IMR-90 (cell line): ENCODE measurements around the gene COL25A1. TPM values are rescaled to one million over a fixed set of nuclear protein-coding genes. Genes with fewer than 3 reads are reported as not detected.

Source experiments
- ATAC-seq: fragments of 200-7000 bp; cut with Tn5 transposase; 2 replicates; pipeline ENCODE4 v1.9.1; 2020; ENCODE audit warnings: low read depth, mild to moderate bottlenecking, moderate library complexity
- BruUV-seq: library from RNA; stranded (reverse); fragments of 400-500 nt; replicated peaks from 2 replicates; lab custom pipeline; 2021; lab: Mats Ljungman, UMichigan
- CTCF ChIA-PET: fragments of 300-600 bp; formaldehyde crosslinking; extraction: SDS; loops from one replicate; lab custom pipeline; 2021; ENCODE audit warnings: antibody characterized with exemption; lab: Yijun Ruan, JAX
- POLR2A ChIA-PET: fragments of 300-600 bp; sonication (Branson Sonifier 250); formaldehyde crosslinking; loops from one replicate; lab custom pipeline; 2022; ENCODE audit warnings: antibody characterized with exemption; ENCODE audit not compliant: unreplicated experiment; lab: Charles Lee
- DNase-seq: peaks from one replicate; pipeline ENCODE4 v3.0.0; 2013
- H2AFZ ChIP-seq: replicated peaks from 2 replicates; pipeline ENCODE3; 2013; ENCODE audit warnings: low read length, mild to moderate bottlenecking; ENCODE audit not compliant: poor library complexity
- H2AK5ac ChIP-seq: 2 replicates; pipeline ENCODE4 v1.6.1; 2013; ENCODE audit warnings: low read depth, low read length, inconsistent platforms
- H2AK9ac ChIP-seq: replicated peaks from 2 replicates; pipeline ENCODE3; 2013; ENCODE audit warnings: mild to moderate bottlenecking, low read depth, low read length, moderate library complexity; ENCODE audit not compliant: poor library complexity
- H2BK120ac ChIP-seq: 2 replicates; pipeline ENCODE4 v1.6.1; 2013; ENCODE audit warnings: low read depth, low read length, inconsistent platforms
- H2BK15ac ChIP-seq: 3 replicates; pipeline ENCODE4 v1.6.1; 2013; ENCODE audit warnings: low read depth, low read length, inconsistent platforms
- H2BK20ac ChIP-seq: 2 replicates; pipeline ENCODE4 v1.6.1; 2013; ENCODE audit warnings: low read depth, mild to moderate bottlenecking, inconsistent platforms, low read length, moderate library complexity
- H2BK5ac ChIP-seq: 2 replicates; pipeline ENCODE4 v1.6.1; 2013; ENCODE audit warnings: mild to moderate bottlenecking, low read depth, low read length, inconsistent platforms; ENCODE audit not compliant: poor library complexity, severe bottlenecking
- H3K14ac ChIP-seq: replicated peaks from 2 replicates; pipeline ENCODE4 v1.6.1; 2013; ENCODE audit warnings: low read depth, low read length, inconsistent platforms
- H3K18ac ChIP-seq: 2 replicates; pipeline ENCODE4 v1.6.1; 2013; ENCODE audit warnings: low read depth, low read length, control low read depth
- H3K23ac ChIP-seq: 2 replicates; pipeline ENCODE4 v1.6.1; 2013; ENCODE audit warnings: low read depth, low read length, inconsistent platforms
- H3K27ac ChIP-seq: 2 replicates; pipeline ENCODE4 v1.5.1; 2013; ENCODE audit warnings: mild to moderate bottlenecking, control low read depth, low read length; ENCODE audit not compliant: insufficient read depth
- H3K27me3 ChIP-seq: 2 replicates; pipeline ENCODE4 v1.6.1; 2013; ENCODE audit warnings: low read length; ENCODE audit not compliant: control insufficient read depth, insufficient read depth
- H3K36me3 ChIP-seq: 2 replicates; pipeline ENCODE4 v1.6.1; 2013; ENCODE audit warnings: low read length, mixed read lengths; ENCODE audit not compliant: control insufficient read depth, insufficient read depth
- H3K4ac ChIP-seq: 2 replicates; pipeline ENCODE4 v1.6.1; 2013; ENCODE audit warnings: low read depth, low read length, inconsistent platforms
- H3K4me1 ChIP-seq: 2 replicates; pipeline ENCODE4 v1.6.1; 2013; ENCODE audit warnings: low read length, mixed read lengths; ENCODE audit not compliant: control insufficient read depth, insufficient read depth
- H3K4me2 ChIP-seq: 2 replicates; pipeline ENCODE4 v1.6.1; 2013; ENCODE audit warnings: low read depth, mild to moderate bottlenecking, control low read depth, low read length, moderate library complexity
- H3K4me3 ChIP-seq: 2 replicates; pipeline ENCODE4 v1.5.1; 2013; ENCODE audit warnings: low read depth, mild to moderate bottlenecking, control low read depth, low read length, moderate library complexity; ENCODE audit not compliant: insufficient read depth
- H3K56ac ChIP-seq: 2 replicates; pipeline ENCODE4 v1.6.1; 2013; ENCODE audit warnings: low read length, inconsistent platforms; ENCODE audit not compliant: insufficient read depth; ENCODE audit errors: extremely low read depth
- H3K79me1 ChIP-seq, 2 experiments: 2 replicates each; pipeline ENCODE4 v1.6.1; 2013; ENCODE audit warnings: low read length in 2 of 2, inconsistent platforms in 1 of 2, low read depth in 1 of 2
- H3K9ac ChIP-seq: 2 replicates; pipeline ENCODE4 v1.6.1; 2013; ENCODE audit warnings: low read depth, low read length, control low read depth
- H3K9me1 ChIP-seq: 2 replicates; pipeline ENCODE4 v1.6.1; 2013; ENCODE audit warnings: low read length, inconsistent platforms; ENCODE audit not compliant: insufficient read depth
- H3K9me3 ChIP-seq: 2 replicates; pipeline ENCODE4 v1.6.1; 2013; ENCODE audit warnings: low read length; ENCODE audit not compliant: control insufficient read depth, insufficient read depth
- H4K20me1 ChIP-seq: 2 replicates; pipeline ENCODE4 v1.6.1; 2013; ENCODE audit warnings: low read length, inconsistent platforms; ENCODE audit not compliant: insufficient read depth
- H4K5ac ChIP-seq: 2 replicates; pipeline ENCODE4 v1.6.1; 2013; ENCODE audit warnings: mild to moderate bottlenecking, low read depth, low read length, control low read depth
- H4K8ac ChIP-seq, 2 experiments: 2 replicates each; pipeline ENCODE4 v1.6.1; 2013; ENCODE audit warnings: low read depth in 2 of 2, low read length in 2 of 2, control low read depth in 1 of 2, inconsistent platforms in 1 of 2
- H4K91ac ChIP-seq: 2 replicates; pipeline ENCODE4 v1.6.1; 2013; ENCODE audit warnings: low read depth, low read length, inconsistent platforms; ENCODE audit not compliant: insufficient read depth
- BHLHE40 ChIP-seq: fragments of 150-350 bp; IDR thresholded peaks from 2 replicates; pipeline ENCODE4 v1.6.1; 2016; ENCODE audit warnings: mild to moderate bottlenecking, low read depth, low read length
- CEBPB ChIP-seq: IDR thresholded peaks from 2 replicates; pipeline ENCODE4 v1.6.1; 2012; ENCODE audit warnings: low read depth, low read length, improper control_type of control experiment
- CHD1 ChIP-seq: IDR thresholded peaks from 2 replicates; pipeline ENCODE4 v1.6.1; 2012; ENCODE audit warnings: low read depth, low read length, improper control_type of control experiment
- FOS ChIP-seq: fragments of 150-350 bp; IDR thresholded peaks from 2 replicates; pipeline ENCODE4 v1.6.1; 2016; ENCODE audit warnings: low read depth, low read length
- MAZ ChIP-seq: IDR thresholded peaks from 2 replicates; pipeline ENCODE4 v1.6.1; 2012; ENCODE audit warnings: low read depth, mild to moderate bottlenecking, low read length, improper control_type of control experiment, moderate library complexity, borderline replicate concordance
- NFE2L2 ChIP-seq: fragments of 150-350 bp; IDR thresholded peaks from 2 replicates; pipeline ENCODE4 v1.6.1; 2016; ENCODE audit warnings: low read depth, mild to moderate bottlenecking, low read length
- RAD21 ChIP-seq: IDR thresholded peaks from 2 replicates; pipeline ENCODE4 v1.6.1; 2012; ENCODE audit warnings: low read length, improper control_type of control experiment
- RFX5 ChIP-seq: IDR thresholded peaks from 2 replicates; pipeline ENCODE4 v1.8.0; 2012; ENCODE audit warnings: low read depth, mild to moderate bottlenecking, low read length, moderate library complexity
- USF2 ChIP-seq: fragments of 150-350 bp; IDR thresholded peaks from 2 replicates; pipeline ENCODE4 v1.6.1; 2017; ENCODE audit warnings: mild to moderate bottlenecking, antibody characterized with exemption, low read length, low read depth
- WGBS, 2 experiments: methylation state at CpG; one replicate each; pipeline versions ENCODE4 v1.1.5 to v1.1.7; 2013; ENCODE audit warnings: missing lambda C conversion rate in 2 of 2; ENCODE audit not compliant: insufficient read length in 1 of 2; ENCODE audit errors: extremely low coverage in 2 of 2; 5-methylcytosine and 5-hydroxymethylcytosine counted together
- dilution Hi-C: fragments of 300-500 bp; cut with HindIII; formaldehyde crosslinking; loops from one replicate; pipeline ENCODE4 v1.14.3; 2018; ENCODE audit warnings: low sequenced_read_pairs; ENCODE audit not compliant: unreplicated experiment
- in situ Hi-C: fragments of 300-500 bp; cut with MboI; formaldehyde crosslinking; loops from 3 replicates; pipeline ENCODE4 v1.14.3; 2019; ENCODE audit warnings: low sequenced_read_pairs, inconsistent platforms, mixed read lengths
- intact Hi-C: fragments of 100-400 bp; cut with micrococcal nuclease; formaldehyde crosslinking; loops from 2 replicates; pipeline ENCODE4 v1.10.0; 2022
- polyA plus RNA-seq, 3 experiments: library from polyadenylated mRNA; depleted of rRNA; stranded (reverse); fragments of >200 nt; gene quantifications; 2 replicates each; pipeline ENCODE4 v1.2.3, GENCODE V29; 2012; ENCODE audit warnings: low replicate concordance in 1 of 3
- total RNA-seq: library from RNA; depleted of rRNA; stranded (reverse); fragments of >200 nt; gene quantifications from 2 replicates; pipeline ENCODE4 v1.2.3, GENCODE V29; 2012

Gene COL25A1
- total and polyA plus RNA-seq, 2 of the 4 experiments (the other 2 are of a cell fraction), result under 0.01 to 0.05 TPM

- Histone ChIP-seq H2AK9ac (no peak overlapping the region), H4K20me1 (no peaks in the 10 kb centered on the region), H3K56ac (no peak overlapping the region), H2BK15ac (no peak overlapping the region), H3K9me1 (no peaks in the 10 kb centered on the region), H2BK20ac (no peak overlapping the region), H4K91ac (no peak overlapping the region), H3K9me3 (no peaks in the 10 kb centered on the region), H4K8ac (no peak overlapping the region), H3K23ac (no peak overlapping the region), H3K18ac (no peak overlapping the region), H2BK5ac (no peak overlapping the region), H2BK120ac (no peak overlapping the region), H3K79me1 (no peaks in the 10 kb centered on the region), H3K9ac (no peak overlapping the region), H2AFZ (no peak overlapping the region), H3K4me3 (no peak overlapping the region), H3K4me2 (no peak overlapping the region), H3K14ac (no peak overlapping the region), H3K4ac (no peak overlapping the region), H3K36me3 (no peaks in the 10 kb centered on the region), H3K4me1 (peaks cover 1% of the 10 kb centered on the region; the same call in 1 of the 2 replicates), H3K27ac (no peak overlapping the region), H2AK5ac (no peak overlapping the region), H4K5ac (no peak overlapping the region), H3K27me3 (no peaks in the 10 kb centered on the region)
- no TSS peak for BruUV-seq
- ATAC-seq (peak; percentile 82), DNase-seq (peak; percentile 50)
- WGBS, 2 experiments, result no CpG with 5 or more reads among the region's 3 CpGs
- in situ Hi-C loops (no loop called here), intact Hi-C loops (loop anchor here (10.0 kb wide), 1 partner anchor 197 kb away; no protein-coding TSS in a partner anchor), dilution Hi-C loops (no loop called here)
- TF ChIP-seq CEBPB (no peak), MAZ (no peak), CHD1 (no peak), FOS (no peak), NFE2L2 (no peak), BHLHE40 (no peak), RAD21 (no peak), RFX5 (no peak), USF2 (peak; percentile 13; the same call in 1 of the 2 replicates)
- POLR2A ChIA-PET, result no interaction called here
- CTCF ChIA-PET, result interaction anchor here (0.7 to 1.1 kb wide), 2 partner anchors 15 to 64 kb away, joined by 3 to 4 read pairs; no protein-coding TSS in a partner anchor
Measured at GRCh38 chr4:109041463-109042360, 260.7 kb downstream of the COL25A1 start.
